K562 (cell line): Measurements from ENCODE around the gene CZIB. TPM values are rescaled to one million over a fixed set of nuclear protein-coding genes. Genes with fewer than 3 reads are reported as not detected.
A peak's percentile ranks its signal among the peaks of the same experiment; 100 is the strongest.

Source experiments
- CREB3L1 ChIP-seq: fragments of 450-650 bp; IDR thresholded peaks from 2 replicates; pipeline ENCODE4 v1.6.1; 2014; ENCODE audit warnings: low read depth, mild to moderate bottlenecking, moderate library complexity, borderline replicate concordance
- CREM ChIP-seq: IDR thresholded peaks from 2 replicates; pipeline ENCODE4 v1.6.1; 2014; ENCODE audit warnings: antibody characterized with exemption, low read depth
- CTCFL ChIP-seq: IDR thresholded peaks from 2 replicates; pipeline ENCODE4 v1.6.1; 2011; ENCODE audit warnings: borderline replicate concordance, low read depth, mild to moderate bottlenecking, moderate library complexity, low read length; ENCODE audit not compliant: insufficient read depth, poor library complexity, severe bottlenecking
- DDX20 ChIP-seq: fragments of 450-650 bp; IDR thresholded peaks from 2 replicates; pipeline ENCODE4 v1.6.1; 2016; ENCODE audit warnings: missing genetic modification characterization, low read depth, mild to moderate bottlenecking, missing compliant biosample characterization, moderate library complexity
- HIVEP1 ChIP-seq: fragments of 250-450 bp; sonication (Bioruptor Pico); IDR thresholded peaks from 2 replicates; pipeline ENCODE4 v1.4.0; 2020; ENCODE audit warnings: mild to moderate bottlenecking
- PRMT5 ChIP-seq: sonication (generic); formaldehyde crosslinking; IDR thresholded peaks from 2 replicates; pipeline ENCODE4 v1.5.0; 2020; ENCODE audit warnings: missing genetic modification reagents
- SNIP1 ChIP-seq: fragments of 450-650 bp; IDR thresholded peaks from 2 replicates; pipeline ENCODE4 v1.7.1; 2017; ENCODE audit warnings: low read depth, mild to moderate bottlenecking
- TAF1 ChIP-seq: IDR thresholded peaks from 2 replicates; pipeline ENCODE4 v1.6.1; 2011; ENCODE audit warnings: mild to moderate bottlenecking, low read length, moderate library complexity; ENCODE audit not compliant: insufficient read depth, control insufficient read depth, severe bottlenecking; ENCODE audit errors: extremely low read depth
- THAP7 ChIP-seq: fragments of 250-450 bp; sonication (Bioruptor Pico); IDR thresholded peaks from 2 replicates; pipeline ENCODE4 v1.5.0; 2021
- ZNF165 ChIP-seq: fragments of 250-450 bp; sonication (Bioruptor Pico); IDR thresholded peaks from 2 replicates; pipeline ENCODE4 v1.4.0; 2020; ENCODE audit warnings: borderline replicate concordance
- polyA plus RNA-seq, 8 experiments: library from polyadenylated mRNA; depleted of rRNA in 4 of 8; stranded (reverse) in 5 of 8; unstranded in 3 of 8; fragments of >200 nt; fragmentation: Nextera tagmentation in 2 of 8; fragmentation: Illumina TruSeq in 1 of 8; extraction: Ambion mirVana in 2 of 8; extraction: Trizol in 1 of 8; gene quantifications; 2 replicates each; pipeline versions ENCODE4 v1.2.1 to v1.2.3, GENCODE V29; 2011 to 2014; ENCODE audit warnings: inconsistent platforms in 1 of 8, missing spikeins in 1 of 8
- total RNA-seq, 7 experiments: library from RNA; depleted of rRNA in 6 of 7; stranded (reverse); fragments of >200 nt in 6 of 7; fragmentation: Illumina TruSeq in 2 of 7; extraction: Trizol in 2 of 7; gene quantifications; 2 replicates each; pipeline versions ENCODE4 v1.2.1 to v1.2.3, GENCODE V29; 2011 to 2021; ENCODE audit warnings: low replicate concordance in 1 of 7

The CZIB gene
- total and polyA plus RNA-seq, 9 of the 15 experiments (the other 6 are each of a cell fraction or from before 2014, with no cell fraction given) = 52.6 to 111 (median 80.0) TPM

- TF ChIP-seq HIVEP1 (CRISPR knock-in tag) = no peak
- TF ChIP-seq THAP7 (CRISPR knock-in tag) = 0 out of 2 replicates have a peak, but pooled peaks have one; percentile 40
- peak; percentile 85 for TF ChIP-seq CTCFL
- no peak for TF ChIP-seq SNIP1
- no peak; the same call in 1 of the 2 replicates for TF ChIP-seq CREB3L1
- TF ChIP-seq PRMT5 = no peak
- no peak for TF ChIP-seq TAF1
- peak; percentile 52 for TF ChIP-seq CREM
- no peak for TF ChIP-seq DDX20 (tag)
- no peak for TF ChIP-seq ZNF165 (CRISPR knock-in tag)
These were observed 38.3 kb downstream of the CZIB start (continued) for GRCh38 chr1:53182111-53182593.
